ENCODE data around the gene GTF2IRD1.
"Not testable (repeated sequence)": the region's sequence is repeated elsewhere in the genome, so short reads cannot be mapped to it uniquely, and the experiment has no call there.

Gene GTF2IRD1

DNA sequence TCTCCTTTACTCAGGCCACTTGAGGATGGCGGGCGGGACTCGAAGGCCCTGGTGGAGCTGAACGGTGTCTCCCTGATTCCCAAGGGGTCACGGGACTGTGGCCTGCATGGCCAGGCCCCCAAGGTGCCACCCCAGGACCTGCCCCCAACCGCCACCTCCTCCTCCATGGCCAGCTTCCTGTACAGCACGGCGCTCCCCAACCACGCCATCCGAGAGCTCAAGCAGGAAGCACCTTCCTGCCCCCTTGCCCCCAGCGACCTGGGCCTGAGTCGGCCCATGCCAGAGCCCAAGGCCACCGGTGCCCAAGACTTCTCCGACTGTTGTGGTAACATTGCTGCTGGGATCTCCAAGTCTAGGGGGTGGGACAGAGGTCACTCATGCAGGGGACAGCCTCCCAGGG, 65.7 kb downstream of the GTF2IRD1 start:
- DNase-seq: no peak

GRCh38 chr7:74521855-74522254, 68.1 kb downstream of the GTF2IRD1 start:
- DNase-seq: no peak

DNA sequence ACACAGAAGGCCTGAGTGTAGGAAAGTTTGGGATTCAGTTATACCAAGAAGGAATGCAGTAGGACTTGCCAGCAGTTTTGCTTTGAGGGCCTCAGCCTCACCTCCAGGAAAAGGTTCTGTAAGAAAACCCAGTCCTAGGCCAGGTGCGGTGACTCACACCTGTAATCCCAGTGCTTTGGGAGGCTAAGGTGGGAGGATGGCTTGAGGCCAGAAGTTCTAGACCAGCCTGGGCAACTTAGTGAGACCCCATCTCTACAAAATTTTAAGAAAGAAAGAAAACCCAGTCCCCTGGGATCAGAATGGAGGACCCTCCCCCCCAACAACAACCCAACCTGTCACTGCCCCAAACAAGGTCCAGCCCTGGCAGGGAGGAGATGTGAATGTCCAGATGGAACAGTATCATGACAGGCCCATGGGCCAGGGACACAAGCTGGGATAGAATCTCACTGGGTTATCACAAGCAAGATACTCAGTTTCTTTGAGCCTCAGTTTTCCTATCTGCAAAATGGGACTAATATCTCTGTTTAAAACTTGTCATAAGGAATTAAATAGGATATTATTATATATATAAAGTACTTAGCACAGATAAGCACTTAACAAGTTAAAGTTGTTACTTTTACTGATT, 68.7 kb downstream of the GTF2IRD1 start:
- DNase-seq: no peak

GRCh38 chr7:74523015-74523414, 69.3 kb downstream of the GTF2IRD1 start:
- no peak for DNase-seq

DNA sequence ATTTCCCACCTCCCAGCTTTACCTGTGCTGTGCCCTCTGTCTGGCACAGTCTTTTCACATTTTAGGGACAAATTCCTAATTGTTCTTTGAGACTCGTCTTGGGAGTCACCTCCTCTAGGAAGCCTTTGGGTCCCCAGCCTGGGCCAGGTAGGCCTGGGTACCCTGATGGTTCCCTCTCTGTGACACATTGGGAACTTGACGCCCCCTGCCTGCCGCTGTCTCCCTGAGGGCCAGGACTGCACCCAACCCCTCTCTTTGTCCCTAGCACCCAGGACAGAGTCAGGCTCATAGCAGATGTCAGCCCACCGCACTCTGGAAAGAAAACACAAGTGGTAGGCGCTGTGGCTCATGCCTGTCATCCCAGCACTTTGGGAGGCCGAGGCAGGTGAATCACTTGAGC, 71.4 kb downstream of the GTF2IRD1 start:
- DNase-seq: no peak

GRCh38 chr7:74525881-74526280, 72.2 kb downstream of the GTF2IRD1 start:
- no peak for DNase-seq

DNA sequence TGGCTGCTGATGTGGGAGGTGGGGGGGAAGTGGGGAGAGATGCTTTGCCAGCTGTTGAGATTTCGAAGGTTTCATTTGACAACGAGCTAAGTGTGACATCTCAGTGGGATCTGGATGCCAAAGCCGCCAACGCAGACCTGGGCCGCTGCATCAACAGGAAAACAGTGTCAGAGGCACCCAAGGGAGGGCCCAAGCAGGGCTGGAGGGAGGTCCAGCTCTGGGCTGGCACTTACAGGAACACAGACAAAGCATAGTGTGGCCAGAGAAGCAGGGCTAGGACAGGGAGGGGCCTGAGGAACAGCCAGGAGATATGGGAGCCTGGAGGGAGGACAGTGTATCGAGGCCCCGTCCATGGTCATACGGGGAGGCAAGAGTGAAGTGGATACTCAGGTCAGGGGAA, 73.1 kb downstream of the GTF2IRD1 start:
- DNase-seq: no peak

DNA sequence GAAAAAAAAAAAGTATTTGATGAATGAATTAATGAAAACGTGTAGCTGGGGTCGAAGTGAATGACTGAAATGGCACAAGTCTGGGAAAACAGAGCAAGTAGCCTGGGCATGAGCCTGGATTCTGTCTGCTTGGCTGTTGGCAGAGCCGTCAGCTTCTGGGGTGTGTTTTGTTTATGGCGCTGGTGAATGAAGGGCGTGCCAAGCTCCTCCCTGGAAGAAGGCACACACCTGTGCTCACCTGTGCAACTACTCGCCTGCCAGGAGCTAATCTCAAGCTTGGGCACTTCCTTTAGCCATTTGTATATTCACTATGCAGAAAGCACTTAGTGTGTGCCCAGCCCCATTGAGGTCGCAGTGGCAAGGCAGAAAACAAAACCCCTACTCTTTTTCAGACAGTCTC, 74.1 kb downstream of the GTF2IRD1 start:
- DNase-seq: no peak

GRCh38 chr7:74528773-74529172, 75.1 kb downstream of the GTF2IRD1 start:
- not testable (repeated sequence) for DNase-seq

GRCh38 chr7:74535951-74536356, 82.2 kb downstream of the GTF2IRD1 start:
- DNase-seq: no peak

- DNase-seq: not testable (repeated sequence)
Measured at GRCh38 chr7:74541937-74542336, 88.2 kb downstream of the GTF2IRD1 start.

GRCh38 chr7:74542558-74543117, 88.9 kb downstream of the GTF2IRD1 start:
- DNase-seq: no peak

- DNase-seq: peak; percentile 69 to 79
Measured at GRCh38 chr7:74544706-74545469, 91.2 kb downstream of the GTF2IRD1 start.

DNA sequence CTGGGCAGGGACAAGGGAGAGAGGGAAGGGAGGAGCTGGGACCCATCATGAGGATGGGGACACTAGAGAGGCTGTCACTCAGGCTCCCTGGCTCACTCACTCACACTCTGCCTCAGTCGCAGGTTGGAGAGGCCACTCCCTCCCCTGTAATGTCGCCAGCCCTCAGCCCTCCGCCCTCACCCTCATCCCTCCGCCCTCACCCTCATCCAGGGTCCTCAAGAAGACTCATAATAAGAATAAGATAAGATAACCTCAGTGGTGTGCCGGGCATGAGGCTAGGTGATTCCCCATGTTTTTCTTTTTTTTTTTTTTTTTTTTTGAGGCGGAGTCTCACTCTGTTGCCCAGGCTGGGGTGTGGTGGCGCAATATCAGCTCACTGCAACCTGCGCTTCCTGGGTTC, 92.2 kb downstream of the GTF2IRD1 start:
- no peak for DNase-seq

GRCh38 chr7:74553596-74554012, 99.9 kb downstream of the GTF2IRD1 start:
- not testable (repeated sequence) for DNase-seq

GRCh38 chr7:74554178-74554577, 100.5 kb downstream of the GTF2IRD1 start:
- no peak for DNase-seq

DNA sequence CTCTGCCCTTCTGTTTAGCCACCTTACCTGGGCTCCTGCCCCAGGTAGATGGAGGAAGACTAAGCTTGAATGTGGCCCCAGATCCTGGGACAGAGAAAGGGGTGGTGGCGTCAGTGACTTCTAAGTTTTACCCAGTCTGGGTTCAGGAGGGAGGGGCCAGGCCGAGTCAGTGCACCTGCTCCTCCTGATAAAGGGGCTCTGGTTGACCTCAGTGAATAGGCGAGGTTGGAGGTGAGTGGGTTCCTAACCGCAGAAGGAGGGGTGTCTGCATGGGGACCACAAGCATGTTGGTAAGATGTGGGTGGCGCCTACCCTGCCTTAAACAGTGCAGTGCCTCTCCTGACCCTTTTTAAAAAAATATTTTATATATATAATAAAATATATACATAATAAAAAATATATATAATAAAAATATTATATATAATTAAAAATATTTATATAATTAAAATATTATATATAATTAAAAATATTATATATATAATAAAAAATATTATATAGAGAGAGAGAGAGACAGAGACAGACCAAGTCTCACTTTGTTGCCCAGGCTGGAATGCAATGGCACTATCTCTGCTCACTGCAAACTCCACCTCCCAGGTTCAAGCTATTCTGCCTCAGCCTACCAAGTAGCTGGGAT, 106.5 kb downstream of the GTF2IRD1 start:
- no peak for DNase-seq

GRCh38 chr7:74561898-74562613, 108.3 kb downstream of the GTF2IRD1 start:
- DNase-seq: no peak

GRCh38 chr7:74563639-74564038, 109.9 kb downstream of the GTF2IRD1 start:
- not testable (repeated sequence) for DNase-seq

GRCh38 chr7:74567318-74567668, 113.6 kb downstream of the GTF2IRD1 start:
- DNase-seq: no peak

- DNase-seq: no peak
Measured at GRCh38 chr7:74568658-74569057, 115.0 kb downstream of the GTF2IRD1 start.

DNA sequence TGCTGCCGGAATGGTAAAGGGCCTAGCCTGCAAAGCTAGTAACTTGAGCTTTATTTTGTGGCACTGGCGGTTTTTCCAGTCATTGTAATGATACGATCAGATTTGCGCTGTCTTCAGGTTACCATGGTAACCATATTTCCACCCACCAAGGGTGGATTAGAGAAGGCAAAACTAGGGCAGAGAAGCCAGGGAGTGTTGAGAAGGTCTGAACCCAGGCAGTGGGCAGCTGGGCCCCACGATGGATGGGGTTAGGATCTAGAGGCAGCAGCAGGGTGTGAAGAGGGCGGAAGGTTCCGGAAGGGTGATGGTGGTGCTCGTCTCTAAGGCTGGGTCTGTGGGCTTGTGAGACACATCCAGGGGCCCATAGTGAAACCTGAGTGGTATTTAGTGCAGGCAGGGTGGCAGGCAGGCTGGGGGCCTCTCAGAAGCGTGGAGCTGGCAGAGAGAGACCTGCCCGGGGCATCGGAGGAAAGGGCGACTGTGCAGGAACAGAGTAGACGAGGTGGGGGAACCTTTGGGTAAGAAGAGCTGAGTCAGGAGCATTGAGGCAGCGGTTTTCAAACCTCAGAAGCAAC, 115.9 kb downstream of the GTF2IRD1 start:
- DNase-seq: no peak

Data from AML-193 (cell line).